GM18526 (cell line): ENCODE results near the gene NIPBL.
A peak's percentile ranks its signal among the peaks of the same experiment; 100 is the strongest.

Source experiments
- POLR2A ChIP-seq: IDR thresholded peaks from 3 replicates; pipeline ENCODE4 v1.6.1; 2011; ENCODE audit not compliant: insufficient read length; ENCODE audit errors: extremely low read depth

NIPBL gene

GRCh38 chr5:36876299-36876964 lies at the start of gene NIPBL:
Gene NIPBL, plus strand, starts transcription at chr5:36876769. Its CDS starts 76,928 bp downstream, at chr5:36953697.
- peak; percentile 96 for TF ChIP-seq POLR2A

- TF ChIP-seq POLR2A, result no peak
These were observed 44.3 kb upstream of the NIPBL start for GRCh38 chr5:36832274-36832673.

- no peak for TF ChIP-seq POLR2A
These were observed 39.7 kb upstream of the NIPBL start for GRCh38 chr5:36836831-36837230.

- no peak for TF ChIP-seq POLR2A
These were observed 36.8 kb upstream of the NIPBL start for GRCh38 chr5:36839489-36840476.

GRCh38 chr5:36841677-36842076 lies 34.9 kb upstream of the NIPBL start:
- no peak for TF ChIP-seq POLR2A

- TF ChIP-seq POLR2A, result no peak
These were observed 34.5 kb upstream of the NIPBL start for GRCh38 chr5:36842087-36842486.

- no peak for TF ChIP-seq POLR2A
These were observed 32.3 kb upstream of the NIPBL start for GRCh38 chr5:36844305-36844704.

- no peak for TF ChIP-seq POLR2A
These were observed 22.0 kb upstream of the NIPBL start for GRCh38 chr5:36854402-36855140.

GRCh38 chr5:36855141-36855495 lies 21.5 kb upstream of the NIPBL start:
- TF ChIP-seq POLR2A, result no peak

- TF ChIP-seq POLR2A, result no peak
These were observed 14.7 kb upstream of the NIPBL start for GRCh38 chr5:36861871-36862270.

- TF ChIP-seq POLR2A, result no peak
These were observed 6.0 kb upstream of the NIPBL start for GRCh38 chr5:36870399-36871040.

- no peak for TF ChIP-seq POLR2A
These were observed 2.1 kb upstream of the NIPBL start for GRCh38 chr5:36874465-36874864.

GRCh38 chr5:36875051-36875789 lies 1.3 kb upstream of the NIPBL start:
- peak; percentile 11 for TF ChIP-seq POLR2A

- no peak for TF ChIP-seq POLR2A
These were observed 725 bp upstream of the NIPBL start for GRCh38 chr5:36875790-36876298.
